HG03558 (cell line): ENCODE measurements around the gene CPNE4.
"Not testable (repeated sequence)": the region's sequence is repeated elsewhere in the genome, so short reads cannot be mapped to it uniquely, and the experiment has no call there.

Experiments used
- ATAC-seq: cut with Tn5 transposase; IDR thresholded peaks from one replicate; pipeline ENCODE4 v1.9.1; 2021; ENCODE audit warnings: moderate number of reproducible peaks; ENCODE audit not compliant: unreplicated experiment; ENCODE audit errors: extremely low read depth

CPNE4 gene

DNA sequence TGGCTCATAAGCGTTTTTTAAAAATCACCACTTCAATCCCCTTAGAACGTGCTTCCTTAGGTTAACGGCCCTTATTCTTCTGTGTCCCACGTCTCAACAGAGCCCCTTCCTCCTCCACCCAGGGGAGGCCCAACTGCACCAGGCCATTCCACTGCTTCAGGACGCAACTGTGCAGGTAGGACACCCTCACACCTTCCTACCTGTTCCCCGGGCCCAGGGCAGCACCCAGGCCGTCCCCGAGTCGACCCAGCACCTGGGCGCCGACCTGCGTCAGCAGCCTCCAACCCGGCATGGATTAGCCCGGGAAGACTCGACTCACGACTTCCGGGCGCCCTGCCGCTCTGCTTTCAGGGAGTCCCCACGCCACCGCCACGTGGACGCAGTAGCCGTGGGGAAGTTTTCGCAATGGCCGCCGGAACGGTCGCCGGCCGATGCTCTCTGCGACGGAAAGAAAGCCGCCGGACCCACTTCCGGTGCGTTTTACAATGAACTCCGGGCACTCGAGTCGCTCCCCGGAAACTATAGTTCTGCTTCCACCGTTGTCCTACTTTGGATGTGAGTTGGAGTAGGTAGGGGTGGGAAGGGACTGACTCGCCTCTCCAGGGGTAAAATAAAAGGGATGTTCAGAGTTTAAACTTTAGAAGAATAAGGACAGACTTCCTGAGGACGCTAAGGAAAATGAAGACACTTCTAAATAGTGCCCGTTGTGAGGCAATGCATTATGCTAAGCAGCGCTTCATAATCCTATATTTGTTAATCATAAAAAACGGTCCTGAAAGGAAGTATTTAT lies 532.1 kb downstream of the CPNE4 start, which contains the start of gene MRPL3:
TSS of gene MRPL3 (minus strand) at position 442 of the 790 bp plus-strand sequence. CDS start at position 292, 150 bp downstream.
- peak; percentile 89 for ATAC-seq

DNA sequence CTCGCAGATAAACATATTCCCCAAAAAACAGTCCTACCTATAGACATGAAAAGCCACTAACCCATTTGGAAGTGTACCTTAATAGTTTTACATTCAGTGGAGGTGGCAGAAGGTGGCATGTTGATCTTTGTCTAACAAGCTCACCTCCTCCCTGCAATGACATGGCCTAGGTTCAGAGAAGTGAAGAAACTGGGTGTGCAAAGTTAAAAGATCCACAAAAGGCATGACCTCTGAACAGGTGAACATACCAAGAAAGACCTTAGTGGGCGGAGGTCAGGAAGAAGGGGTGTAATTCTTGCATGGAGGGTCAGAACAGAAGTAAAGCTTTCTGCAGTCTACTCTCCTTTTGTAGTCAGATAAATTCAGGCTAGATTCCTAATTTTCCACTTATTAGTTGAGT lies 532.9 kb downstream of the CPNE4 start:
- no peak for ATAC-seq

DNA sequence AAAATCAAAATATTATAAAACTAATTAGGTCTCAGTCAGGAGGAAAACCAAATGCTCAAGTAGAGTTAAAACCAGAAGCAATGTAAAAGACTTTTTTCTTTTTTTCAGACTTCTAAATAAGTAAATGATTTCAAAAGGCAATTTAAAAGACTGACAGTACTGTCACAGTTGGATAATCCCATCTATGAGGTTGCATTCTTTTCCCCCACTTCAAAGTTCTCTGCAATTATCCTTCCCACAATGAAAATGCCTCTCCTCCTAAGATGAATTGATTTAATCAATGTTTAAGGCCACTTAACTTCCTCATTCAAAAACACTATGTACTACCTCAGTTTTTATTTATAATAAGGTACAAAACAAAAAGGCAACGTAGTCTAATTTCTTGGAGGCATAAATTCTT lies 540.1 kb downstream of the CPNE4 start:
- ATAC-seq = no peak

- no peak for ATAC-seq
Observed at GRCh38 chr3:131491775-131492174, 543.0 kb downstream of the CPNE4 start.

DNA sequence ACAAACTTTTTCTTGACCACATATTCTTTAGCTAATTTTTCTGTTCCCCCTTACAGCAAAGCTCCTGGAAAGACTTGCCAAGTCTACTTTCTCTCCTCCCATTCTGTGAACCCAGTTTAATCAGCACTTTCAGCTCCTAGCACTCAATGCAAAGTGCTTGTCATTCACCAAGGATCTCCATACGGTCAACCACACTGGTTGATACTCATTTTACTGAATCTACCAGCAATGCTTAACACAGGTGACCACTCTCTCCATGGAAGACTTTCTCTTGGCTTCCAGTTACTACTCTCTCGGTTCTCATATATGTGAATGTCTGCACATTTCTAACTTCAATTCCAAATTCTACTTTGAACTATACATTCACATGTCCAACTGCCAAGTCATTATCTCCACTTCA lies 543.7 kb downstream of the CPNE4 start:
- ATAC-seq = no peak

GRCh38 chr3:131486545-131486944 lies 548.3 kb downstream of the CPNE4 start:
- not testable (repeated sequence) for ATAC-seq

- no peak for ATAC-seq
Observed at GRCh38 chr3:131485119-131485518, 549.7 kb downstream of the CPNE4 start.

- no peak for ATAC-seq
Observed at GRCh38 chr3:131484496-131485111, 550.2 kb downstream of the CPNE4 start.
